HCT116 (cell line): ENCODE measurements around the gene OXCT1. TPM values are rescaled to one million over a fixed set of nuclear protein-coding genes. Genes with fewer than 3 reads are reported as not detected.

Experiments
- ATAC-seq: fragments of 200-7000 bp; cut with Tn5 transposase; 2 replicates; pipeline ENCODE4 v1.9.1; 2020; ENCODE audit warnings: mild to moderate bottlenecking, moderate library complexity
- BruUV-seq: library from RNA; stranded (reverse); fragments of 400-500 nt; replicated peaks from 2 replicates; lab custom pipeline; 2021; lab: Mats Ljungman, UMichigan
- CTCF ChIA-PET: fragments of 300-600 bp; sonication (Branson Sonifier 250); formaldehyde crosslinking; loops from one replicate; lab custom pipeline; 2021; ENCODE audit warnings: antibody characterized with exemption; lab: Charles Lee
- POLR2A ChIA-PET: fragments of 300-600, 350-600 bp; sonication (Branson Sonifier 250); formaldehyde crosslinking; loops from one replicate; lab custom pipeline; 2021; ENCODE audit warnings: antibody characterized with exemption; lab: Charles Lee
- RAD21 ChIA-PET, 2 experiments: fragments of 300-600 bp; sonication (Branson Sonifier 250); formaldehyde crosslinking; loops; one replicate each; lab custom pipeline; 2023; ENCODE audit warnings: low total read pairs in 2 of 2; ENCODE audit not compliant: uncharacterized antibody in 2 of 2, unreplicated experiment in 2 of 2, low non-redundant PET in 1 of 2; lab: Charles Lee
- DNase-seq: peaks from one replicate; pipeline ENCODE4 v3.0.0-alpha.2; 2010; ENCODE audit warnings: low read depth, low spot score
- H2AFZ ChIP-seq: fragments of 200-600 bp; shearing (Covaris generic), sonication (generic); 2 replicates; pipeline ENCODE4 v1.6.1; 2017; ENCODE audit warnings: low read depth, mixed run types, mixed read lengths, antibody characterized with exemption, low read length; ENCODE audit not compliant: poor library complexity, severe bottlenecking
- H3K27ac ChIP-seq: 2 replicates; pipeline ENCODE4 v1.5.1; 2012; ENCODE audit warnings: low read depth, low read length
- H3K27me3 ChIP-seq: fragments of 200-600 bp; sonication (generic); 2 replicates; pipeline ENCODE4 v1.6.1; 2016; ENCODE audit warnings: mixed run types, low read length, mixed read lengths; ENCODE audit not compliant: insufficient read depth
- H3K36me3 ChIP-seq, 2 experiments: fragments of 200-500 bp in 1 of 2; fragments of 200-600 bp in 1 of 2; sonication (Bioruptor generic) in 1 of 2; sonication (generic) in 1 of 2; 2 replicates each; pipeline versions ENCODE4 v1.5.1 to v1.6.1; 2014 to 2016; ENCODE audit warnings: low read length in 2 of 2, inconsistent platforms in 1 of 2, mixed read lengths in 1 of 2, mixed run types in 1 of 2; ENCODE audit not compliant: insufficient read depth in 2 of 2, control insufficient read depth in 1 of 2
- H3K4me1 ChIP-seq, 2 experiments: fragments of 200-600 bp in 1 of 2; sonication (generic) in 1 of 2; 2 replicates each; pipeline versions ENCODE4 v1.5.1 to v1.6.1; 2012 to 2017; ENCODE audit warnings: low read length in 2 of 2, inconsistent platforms in 1 of 2, mild to moderate bottlenecking in 1 of 2, mixed read lengths in 1 of 2, mixed run types in 1 of 2, moderate library complexity in 1 of 2; ENCODE audit not compliant: insufficient read depth in 2 of 2, control insufficient read depth in 1 of 2
- H3K4me2 ChIP-seq: fragments of 200-600 bp; sonication (generic); 2 replicates; pipeline ENCODE4 v1.6.1; 2017; ENCODE audit warnings: mixed run types, low read length, mixed read lengths
- H3K4me3 ChIP-seq, 2 experiments: fragments of 200-600 bp in 1 of 2; sonication (generic) in 1 of 2; replicated peaks in 1 of 2; 2 replicates each; pipeline ENCODE4 v1.5.1; 2011 to 2016; ENCODE audit warnings: low read length in 2 of 2, control low read depth in 1 of 2, low read depth in 1 of 2, mild to moderate bottlenecking in 1 of 2, mixed read lengths in 1 of 2, mixed run types in 1 of 2
- H3K79me2 ChIP-seq: fragments of 200-600 bp; sonication (generic); 2 replicates; pipeline ENCODE4 v1.6.1; 2017; ENCODE audit warnings: mild to moderate bottlenecking, mixed run types, low read length, moderate library complexity, mixed read lengths; ENCODE audit not compliant: insufficient read depth
- H3K9ac ChIP-seq: fragments of 200-600 bp; sonication (generic); 2 replicates; pipeline ENCODE4 v1.6.1; 2016; ENCODE audit warnings: low read length, mixed read lengths
- H3K9me2 ChIP-seq: fragments of 200-600 bp; sonication (generic), shearing (Covaris generic); 2 replicates; pipeline ENCODE4 v1.6.1; 2017; ENCODE audit warnings: mixed run types, mild to moderate bottlenecking, moderate library complexity; ENCODE audit not compliant: insufficient read depth
- H3K9me3 ChIP-seq, 2 experiments: fragments of 200-500 bp in 1 of 2; fragments of 200-600 bp in 1 of 2; sonication (Bioruptor generic) in 1 of 2; sonication (generic) in 1 of 2; 2 replicates each; pipeline ENCODE4 v1.6.1; 2014 to 2017; ENCODE audit warnings: low read length in 2 of 2, mixed read lengths in 2 of 2, inconsistent platforms in 1 of 2, low read depth in 1 of 2, mild to moderate bottlenecking in 1 of 2, mixed run types in 1 of 2, moderate library complexity in 1 of 2; ENCODE audit not compliant: control insufficient read depth in 1 of 2, insufficient read depth in 1 of 2
- H4K20me1 ChIP-seq: fragments of 200-600 bp; sonication (generic), shearing (Covaris generic); 2 replicates; pipeline ENCODE4 v1.6.1; 2017; ENCODE audit warnings: mixed run types, mild to moderate bottlenecking, moderate library complexity; ENCODE audit not compliant: insufficient read depth
- ATF3 ChIP-seq: IDR thresholded peaks from 2 replicates; pipeline ENCODE4 v1.6.1; 2012
- CBX3 ChIP-seq: IDR thresholded peaks from 2 replicates; pipeline ENCODE4 v1.6.1; 2012; ENCODE audit warnings: low read depth
- EGR1 ChIP-seq: IDR thresholded peaks from 2 replicates; pipeline ENCODE4 v1.6.1; 2012; ENCODE audit warnings: low read depth
- ELF1 ChIP-seq: IDR thresholded peaks from 2 replicates; pipeline ENCODE4 v1.6.1; 2012; ENCODE audit warnings: low read depth, borderline replicate concordance
- POLR2AphosphoS5 ChIP-seq: IDR thresholded peaks from 2 replicates; pipeline ENCODE4 v1.6.1; 2011; ENCODE audit warnings: mild to moderate bottlenecking, low read depth, low read length, moderate library complexity
- SP1 ChIP-seq: IDR thresholded peaks from 2 replicates; pipeline ENCODE4 v1.6.1; 2012; ENCODE audit warnings: low read depth
- TCF7L2 ChIP-seq: IDR thresholded peaks from 2 replicates; pipeline ENCODE4 v1.7.0; 2011; ENCODE audit warnings: borderline replicate concordance, inconsistent platforms; ENCODE audit not compliant: insufficient read depth, insufficient read length; ENCODE audit errors: extremely low read depth
- YY1 ChIP-seq: IDR thresholded peaks from 2 replicates; pipeline ENCODE4 v1.6.1; 2011; ENCODE audit warnings: low read length, low read depth, moderate library complexity, mild to moderate bottlenecking; ENCODE audit not compliant: insufficient replicate concordance; ENCODE audit errors: extremely low read depth
- ZFX ChIP-seq: fragments of 450-650 bp; IDR thresholded peaks from 2 replicates; pipeline ENCODE4 v1.6.1; 2017
- ZNF274 ChIP-seq: fragments of 200-500 bp; sonication (Bioruptor generic); IDR thresholded peaks from 2 replicates; pipeline ENCODE4 v1.6.1; 2014; ENCODE audit warnings: mild to moderate bottlenecking, low read depth, low read length, inconsistent platforms
- intact Hi-C: fragments of 100-400 bp; cut with micrococcal nuclease; formaldehyde crosslinking; loops from 2 replicates; pipeline ENCODE4 v1.10.0; 2022
- total RNA-seq: library from RNA; stranded (reverse); gene quantifications from one replicate; pipeline ENCODE4 v1.2.1, GENCODE V29; 2021; ENCODE audit not compliant: unreplicated experiment
- TF ChIP-seq, protein P1 (sequence below): IDR thresholded peaks from 2 replicates; pipeline ENCODE4 v1.6.1; 2012
- TF ChIP-seq, protein P2 (sequence below), 3 experiments: fragments of 200-600 bp in 1 of 3; sonication (generic) in 1 of 3; IDR thresholded peaks in 2 of 3; conservative IDR thresholded peaks in 1 of 3; 2 replicates each; pipeline ENCODE4 v1.5.1; 2012 to 2017; ENCODE audit warnings: low read depth in 2 of 3, low read length in 2 of 3, antibody characterized with exemption in 1 of 3, borderline replicate concordance in 1 of 3, control low read depth in 1 of 3, mild to moderate bottlenecking in 1 of 3, mixed read lengths in 1 of 3, mixed run types in 1 of 3, moderate library complexity in 1 of 3; ENCODE audit not compliant: insufficient read depth in 1 of 3

Gene OXCT1
- total RNA-seq, 1 experiment from 2014 or later, result 28.1 TPM

DNA sequence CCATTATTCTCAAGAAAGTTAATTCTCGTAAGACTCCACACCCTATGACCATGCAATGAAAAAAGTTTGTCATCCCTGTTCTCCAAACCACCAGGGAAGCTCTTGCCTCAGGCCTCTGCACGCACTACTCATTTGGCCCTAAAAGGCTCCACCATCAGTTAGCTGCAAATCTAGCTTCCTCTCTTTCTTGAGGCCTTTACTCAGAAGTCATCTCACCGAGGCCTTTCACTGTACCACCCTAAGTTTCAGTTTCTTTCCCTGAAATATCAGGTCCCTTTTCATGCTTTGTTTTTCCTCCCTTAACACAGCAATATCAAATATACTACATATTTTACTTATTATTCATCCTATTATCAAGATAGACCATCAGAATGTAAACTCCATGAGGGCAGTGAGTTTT is 39.1 kb downstream of the OXCT1 start:
- H3K79me2 ChIP-seq, result 0 out of 2 replicates have a peak, but pooled peaks cover 3% of the 10 kb centered on the region
- intact Hi-C loops, result no loop called here
- CTCF ChIA-PET, result no interaction called here
- no peaks in the 10 kb centered on the region for H3K27me3 ChIP-seq
- no peak overlapping the region for H3K4me3 ChIP-seq
- TF ChIP-seq EGR1, result no peak
- no peak for TF ChIP-seq CBX3
- TF ChIP-seq, protein P1, sequence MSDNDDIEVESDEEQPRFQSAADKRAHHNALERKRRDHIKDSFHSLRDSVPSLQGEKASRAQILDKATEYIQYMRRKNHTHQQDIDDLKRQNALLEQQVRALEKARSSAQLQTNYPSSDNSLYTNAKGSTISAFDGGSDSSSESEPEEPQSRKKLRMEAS, result no peak
- no peak for TF ChIP-seq ATF3
- TF ChIP-seq ELF1, result no peak
- no peak for TF ChIP-seq TCF7L2
- TF ChIP-seq, protein P2, sequence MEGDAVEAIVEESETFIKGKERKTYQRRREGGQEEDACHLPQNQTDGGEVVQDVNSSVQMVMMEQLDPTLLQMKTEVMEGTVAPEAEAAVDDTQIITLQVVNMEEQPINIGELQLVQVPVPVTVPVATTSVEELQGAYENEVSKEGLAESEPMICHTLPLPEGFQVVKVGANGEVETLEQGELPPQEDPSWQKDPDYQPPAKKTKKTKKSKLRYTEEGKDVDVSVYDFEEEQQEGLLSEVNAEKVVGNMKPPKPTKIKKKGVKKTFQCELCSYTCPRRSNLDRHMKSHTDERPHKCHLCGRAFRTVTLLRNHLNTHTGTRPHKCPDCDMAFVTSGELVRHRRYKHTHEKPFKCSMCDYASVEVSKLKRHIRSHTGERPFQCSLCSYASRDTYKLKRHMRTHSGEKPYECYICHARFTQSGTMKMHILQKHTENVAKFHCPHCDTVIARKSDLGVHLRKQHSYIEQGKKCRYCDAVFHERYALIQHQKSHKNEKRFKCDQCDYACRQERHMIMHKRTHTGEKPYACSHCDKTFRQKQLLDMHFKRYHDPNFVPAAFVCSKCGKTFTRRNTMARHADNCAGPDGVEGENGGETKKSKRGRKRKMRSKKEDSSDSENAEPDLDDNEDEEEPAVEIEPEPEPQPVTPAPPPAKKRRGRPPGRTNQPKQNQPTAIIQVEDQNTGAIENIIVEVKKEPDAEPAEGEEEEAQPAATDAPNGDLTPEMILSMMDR (IDR thresholded peaks at IDR 0.05 in 2 of 3, conservative IDR thresholded peaks at IDR 0.05 in 1 of 3; ENCODE audit: borderline replicate concordance in 1 of 3, insufficient read depth in 1 of 3, low read depth in 2 of 3, low read length in 2 of 3), result no peak
- TF ChIP-seq POLR2AphosphoS5, result no peak
- no peak for TF ChIP-seq ZFX
- no peak for TF ChIP-seq ZNF274
- TF ChIP-seq YY1, result no peak
- no peak for TF ChIP-seq SP1
- no peak overlapping the region for H3K4me2 ChIP-seq
- no peaks in the 10 kb centered on the region for H3K9me3 ChIP-seq
- DNase-seq, result no peak
- no peak overlapping the region for H3K9ac ChIP-seq
- POLR2A ChIA-PET, result no interaction called here
- peaks cover 8 to 10% of the 10 kb centered on the region in 2 experiments; a peak in 2 of 4 replicates for H3K4me1 ChIP-seq
- no peak overlapping the region for H2AFZ ChIP-seq
- no TSS peak for BruUV-seq
- RAD21 ChIA-PET, result no interaction called here
- no peaks in the 10 kb centered on the region; a peak in 1 of 4 replicates for H3K36me3 ChIP-seq
- H3K27ac ChIP-seq, result no peak overlapping the region
- no peaks in the 10 kb centered on the region for H3K9me2 ChIP-seq
- no peak for ATAC-seq
- no peaks in the 10 kb centered on the region for H4K20me1 ChIP-seq
